Endothelial cell of umbilical vein (primary cell): Measurements from ENCODE around the gene PTPRO. TPM values are rescaled to one million over a fixed set of nuclear protein-coding genes. Genes with fewer than 3 reads are reported as not detected.

Experiments used
- BruUV-seq: library from RNA; stranded (reverse); fragments of 400-500 nt; replicated peaks from 2 replicates; lab custom pipeline; 2021; lab: Mats Ljungman, UMichigan
- CTCF ChIA-PET: fragments of 300-600, 350-600 bp; sonication (Branson Sonifier 250); formaldehyde crosslinking; loops from one replicate; lab custom pipeline; 2021; ENCODE audit warnings: antibody characterized with exemption, inconsistent platforms; lab: Charles Lee
- POLR2A ChIA-PET: fragments of 300-600, 350-600 bp; sonication (Branson Sonifier 250); formaldehyde crosslinking; loops from one replicate; lab custom pipeline; 2021; ENCODE audit warnings: antibody characterized with exemption, inconsistent platforms; lab: Charles Lee
- DNase-seq: peaks from one replicate; pipeline ENCODE4 v3.0.0-alpha.2; 2011; ENCODE audit warnings: low read depth, low spot score
- FAIRE-seq: peaks from 2 replicates; lab custom pipeline; 2011; peaks lifted over from hg19 to GRCh38; lab: Jason Lieb, UNC
- H2AFZ ChIP-seq: 2 replicates; pipeline ENCODE4 v1.6.0; 2012; ENCODE audit warnings: low read depth, low read length, control low read depth, inconsistent platforms
- H3K27ac ChIP-seq: 2 replicates; pipeline ENCODE4 v1.5.1; 2011; ENCODE audit warnings: low read depth, mild to moderate bottlenecking, control low read depth, low read length, moderate library complexity; ENCODE audit not compliant: insufficient read depth
- H3K27me3 ChIP-seq, 2 experiments: 2 replicates each; pipeline versions ENCODE4 v1.6.0 to v1.6.1; 2011; ENCODE audit warnings: low read length in 2 of 2, mixed read lengths in 1 of 2; ENCODE audit not compliant: control insufficient read depth in 2 of 2, insufficient read depth in 2 of 2
- H3K36me3 ChIP-seq, 2 experiments: 2 replicates in 1 of 2; 3 replicates in 1 of 2; pipeline ENCODE4 v1.5.1; 2011; ENCODE audit warnings: low read length in 2 of 2, mild to moderate bottlenecking in 1 of 2, moderate library complexity in 1 of 2; ENCODE audit not compliant: control insufficient read depth in 2 of 2, insufficient read depth in 2 of 2; ENCODE audit errors: extremely low read depth in 1 of 2
- H3K4me1 ChIP-seq: 3 replicates; pipeline ENCODE4 v1.5.1; 2011; ENCODE audit warnings: mild to moderate bottlenecking, low read length; ENCODE audit not compliant: control insufficient read depth, insufficient read depth; ENCODE audit errors: extremely low read depth
- H3K4me2 ChIP-seq: 2 replicates; pipeline ENCODE4 v1.6.1; 2011; ENCODE audit warnings: low read length, control low read depth, mixed read lengths; ENCODE audit not compliant: insufficient read depth
- H3K4me3 ChIP-seq, 3 experiments: fragments of 200-600 bp in 1 of 3; sonication (generic), shearing (Covaris generic) in 1 of 3; replicated peaks in 1 of 3; 2 replicates each; pipeline ENCODE4 v1.5.1; 2011 to 2016; ENCODE audit warnings: control low read depth in 3 of 3, low read length in 3 of 3, mild to moderate bottlenecking in 2 of 3, inconsistent platforms in 1 of 3, low read depth in 1 of 3, moderate library complexity in 1 of 3; ENCODE audit not compliant: insufficient read depth in 1 of 3
- H3K79me2 ChIP-seq: 2 replicates; pipeline ENCODE4 v1.6.0; 2012; ENCODE audit warnings: low read length, inconsistent platforms; ENCODE audit not compliant: control insufficient read depth, insufficient read depth
- H3K9ac ChIP-seq: replicated peaks from 2 replicates; pipeline ENCODE3; 2011; ENCODE audit warnings: low read length, control low read depth; ENCODE audit not compliant: insufficient read depth; ENCODE audit errors: extremely low read depth
- H3K9me1 ChIP-seq: replicated peaks from 3 replicates; pipeline ENCODE4 v1.6.0; 2011; ENCODE audit warnings: mild to moderate bottlenecking, low read length; ENCODE audit not compliant: control insufficient read depth, insufficient read depth; ENCODE audit errors: extremely low read depth
- H3K9me3 ChIP-seq: replicated peaks from 2 replicates; pipeline ENCODE4 v1.5.1; 2012; ENCODE audit warnings: low read length, inconsistent platforms; ENCODE audit not compliant: control insufficient read depth, insufficient read depth
- H4K20me1 ChIP-seq: replicated peaks from 2 replicates; pipeline ENCODE3; 2011; ENCODE audit warnings: mild to moderate bottlenecking, low read length; ENCODE audit not compliant: control insufficient read depth, insufficient read depth; ENCODE audit errors: extremely low read depth
- CTCF ChIP-seq, 2 donors: IDR thresholded peaks; 1 replicate in 1 of 2; 2 replicates in 1 of 2; pipeline ENCODE4 v1.5.1; 2011; ENCODE audit warnings: low read length in 2 of 2, mild to moderate bottlenecking in 2 of 2, moderate library complexity in 2 of 2, control low read depth in 1 of 2, inconsistent platforms in 1 of 2, low read depth in 1 of 2; ENCODE audit not compliant: insufficient read depth in 1 of 2; ENCODE audit errors: extremely low read depth in 1 of 2
- EZH2 ChIP-seq: IDR thresholded peaks from 2 replicates; pipeline ENCODE4 v1.6.1; 2012; ENCODE audit warnings: borderline replicate concordance, low read depth, mild to moderate bottlenecking, moderate library complexity, low read length, inconsistent platforms; ENCODE audit not compliant: severe bottlenecking
- FOS ChIP-seq: IDR thresholded peaks from 2 replicates; pipeline ENCODE4 v1.6.1; 2011; ENCODE audit warnings: mild to moderate bottlenecking, low read length, moderate library complexity, borderline replicate concordance; ENCODE audit not compliant: insufficient read depth
- GATA2 ChIP-seq: IDR thresholded peaks from 2 replicates; pipeline ENCODE4 v1.7.0; 2011; ENCODE audit warnings: low read depth, mild to moderate bottlenecking, moderate library complexity, mixed read lengths, low read length; ENCODE audit not compliant: insufficient read length, insufficient read depth
- JUN ChIP-seq: IDR thresholded peaks from 2 replicates; pipeline ENCODE4 v1.6.1; 2011; ENCODE audit warnings: borderline replicate concordance, low read depth; ENCODE audit not compliant: insufficient read length, insufficient read depth
- MAX ChIP-seq: IDR thresholded peaks from 2 replicates; pipeline ENCODE4 v1.6.1; 2011; ENCODE audit not compliant: insufficient read depth, insufficient read length
- MYC ChIP-seq: IDR thresholded peaks from one replicate; pipeline ENCODE4 v1.6.1; 2011; ENCODE audit warnings: mild to moderate bottlenecking, low read depth, low read length
- POLR2A ChIP-seq: IDR thresholded peaks from 2 replicates; pipeline ENCODE4 v1.6.1; 2012; ENCODE audit warnings: low read depth, mild to moderate bottlenecking, control low read depth, low read length
- POLR2AphosphoS5 ChIP-seq: IDR thresholded peaks from 2 replicates; pipeline ENCODE4 v1.6.1; 2012; ENCODE audit warnings: low read depth, mild to moderate bottlenecking, control low read depth, low read length, moderate library complexity; ENCODE audit not compliant: insufficient read depth
- dilution Hi-C: fragments of 300-500 bp; cut with MboI; formaldehyde crosslinking; loops from one replicate; pipeline ENCODE4 v1.15.0; 2019; ENCODE audit warnings: low sequenced_read_pairs; ENCODE audit not compliant: extremely low pct_ligation_motif_present
- intact Hi-C: fragments of 100-400 bp; cut with micrococcal nuclease; formaldehyde crosslinking; loops from one replicate; pipeline ENCODE4 v1.10.0; 2022
- polyA plus RNA-seq, 4 experiments: library from polyadenylated mRNA; depleted of rRNA in 3 of 4; stranded (reverse) in 3 of 4; unstranded in 1 of 4; fragments of >200 nt; gene quantifications; 2 replicates each; pipeline versions ENCODE4 v1.2.1 to v1.2.3, GENCODE V29; 2011 to 2012; ENCODE audit warnings: missing spikeins in 1 of 4
- total RNA-seq: library from RNA; stranded (reverse); gene quantifications from 2 replicates; pipeline ENCODE4 v1.2.3, GENCODE V29; 2021

Gene PTPRO
- total and polyA plus RNA-seq, 2 donors (not counting 3 experiments of a cell fraction or from before 2014, with no cell fraction given) = not detected

GRCh38 chr12:15411842-15412241 is 89.5 kb downstream of the PTPRO start:
- no peaks in the 10 kb centered on the region for H3K9me1 ChIP-seq
- H3K4me2 ChIP-seq = no peak overlapping the region
- H3K9ac ChIP-seq = no peak overlapping the region
- H3K9me3 ChIP-seq = no peaks in the 10 kb centered on the region
- FAIRE-seq (no peak), DNase-seq (no peak)
- no peak overlapping the region for H3K4me3 ChIP-seq
- dilution Hi-C loops (no loop called here), intact Hi-C loops (no loop called here)
- no peaks in the 10 kb centered on the region for H3K36me3 ChIP-seq
- CTCF ChIA-PET = no interaction called here
- H4K20me1 ChIP-seq = no peaks in the 10 kb centered on the region
- no TSS peak for BruUV-seq
- no peaks in the 10 kb centered on the region for H3K4me1 ChIP-seq
- H3K79me2 ChIP-seq = no peaks in the 10 kb centered on the region
- H3K27me3 ChIP-seq = no peaks in the 10 kb centered on the region
- no peak overlapping the region for H2AFZ ChIP-seq
- POLR2A ChIA-PET = no interaction called here
- H3K27ac ChIP-seq = no peak overlapping the region
- no peak for TF ChIP-seq POLR2A

DNA sequence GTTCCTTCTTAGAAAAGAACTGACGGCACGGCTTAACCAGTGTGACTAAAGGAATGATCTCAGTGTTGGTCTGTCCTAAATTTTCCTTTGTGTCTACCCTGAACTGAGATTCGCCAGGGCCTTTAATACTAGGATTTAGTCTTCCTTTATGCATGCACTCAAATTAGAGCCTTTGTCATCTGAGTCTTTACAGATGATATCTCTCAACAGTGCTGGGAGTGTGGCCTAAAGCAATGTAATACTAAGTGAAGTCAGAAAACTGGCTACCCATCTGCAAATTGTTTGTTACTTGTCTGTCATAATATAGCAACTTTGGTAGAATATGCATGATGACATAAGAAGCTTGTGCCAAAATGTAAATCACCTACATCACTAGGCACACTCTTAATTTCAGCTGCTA is 95.4 kb downstream of the PTPRO start:
- dilution Hi-C loops = no loop called here
- Histone ChIP-seq H2AFZ (no peak overlapping the region), H3K9ac (no peak overlapping the region), H3K4me3 (no peak overlapping the region), H3K4me1 (no peaks in the 10 kb centered on the region), H3K9me3 (no peaks in the 10 kb centered on the region), H4K20me1 (no peaks in the 10 kb centered on the region), H3K79me2 (no peaks in the 10 kb centered on the region), H3K36me3 (no peaks in the 10 kb centered on the region), H3K27me3 (no peaks in the 10 kb centered on the region), H3K4me2 (no peak overlapping the region), H3K27ac (no peak overlapping the region), H3K9me1 (no peaks in the 10 kb centered on the region)
- no TSS peak for BruUV-seq
- ChIA-PET CTCF (interaction anchor here (0.7 kb wide), 1 partner anchor 11 kb away, joined by 3 read pairs; no protein-coding TSS in a partner anchor), POLR2A (no interaction called here)
- FAIRE-seq (no peak), DNase-seq (no peak)
- intact Hi-C loops = no loop called here
- TF ChIP-seq POLR2A (no peak), JUN (no peak), EZH2 (no peak), CTCF (IDR thresholded peaks at IDR 0.05; ENCODE audit: extremely low read depth in 1 of 2, insufficient read depth in 1 of 2, low read depth in 1 of 2, low read length in 2 of 2) (no peak), GATA2 (no peak), POLR2AphosphoS5 (no peak), FOS (no peak), MAX (no peak), MYC (no peak)
